HG03139 (cell line): Measurements from ENCODE around the gene CYBC1.
"Not testable (repeated sequence)": the region's sequence is repeated elsewhere in the genome, so short reads cannot be mapped to it uniquely, and the experiment has no call there.

Source experiments
- ATAC-seq: cut with Tn5 transposase; IDR thresholded peaks from one replicate; pipeline ENCODE4 v1.9.1; 2021; ENCODE audit not compliant: unreplicated experiment

Gene CYBC1

DNA sequence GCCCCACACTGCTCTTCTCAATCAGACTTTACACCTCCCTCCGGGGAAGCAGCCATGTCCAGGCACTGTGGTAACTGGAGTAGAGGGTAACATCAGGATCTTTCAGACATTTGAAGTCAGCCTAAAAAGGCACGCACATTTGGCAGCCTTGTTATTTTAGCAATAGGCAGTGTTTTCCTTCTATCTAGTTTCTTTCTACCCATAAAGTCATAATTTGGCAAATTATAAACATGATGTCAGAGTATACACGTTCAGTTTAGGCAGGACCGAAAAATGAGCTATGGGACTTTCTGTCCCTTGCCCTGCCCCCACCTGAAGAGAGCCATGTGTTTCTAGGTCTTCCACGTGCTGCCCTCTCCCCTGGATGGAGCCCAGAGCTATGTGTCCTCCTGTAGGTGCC lies 29.1 kb upstream of the CYBC1 start:
- no peak for ATAC-seq

GRCh38 chr17:82477934-82478333 lies 27.4 kb upstream of the CYBC1 start:
- ATAC-seq = no peak

- no peak for ATAC-seq
Measured at GRCh38 chr17:82475458-82475857, 24.9 kb upstream of the CYBC1 start.

- no peak for ATAC-seq
Measured at GRCh38 chr17:82474223-82475010, 23.9 kb upstream of the CYBC1 start.

GRCh38 chr17:82470065-82470464 lies 19.5 kb upstream of the CYBC1 start:
- no peak for ATAC-seq

GRCh38 chr17:82468692-82469091 lies 18.1 kb upstream of the CYBC1 start:
- ATAC-seq = no peak

DNA sequence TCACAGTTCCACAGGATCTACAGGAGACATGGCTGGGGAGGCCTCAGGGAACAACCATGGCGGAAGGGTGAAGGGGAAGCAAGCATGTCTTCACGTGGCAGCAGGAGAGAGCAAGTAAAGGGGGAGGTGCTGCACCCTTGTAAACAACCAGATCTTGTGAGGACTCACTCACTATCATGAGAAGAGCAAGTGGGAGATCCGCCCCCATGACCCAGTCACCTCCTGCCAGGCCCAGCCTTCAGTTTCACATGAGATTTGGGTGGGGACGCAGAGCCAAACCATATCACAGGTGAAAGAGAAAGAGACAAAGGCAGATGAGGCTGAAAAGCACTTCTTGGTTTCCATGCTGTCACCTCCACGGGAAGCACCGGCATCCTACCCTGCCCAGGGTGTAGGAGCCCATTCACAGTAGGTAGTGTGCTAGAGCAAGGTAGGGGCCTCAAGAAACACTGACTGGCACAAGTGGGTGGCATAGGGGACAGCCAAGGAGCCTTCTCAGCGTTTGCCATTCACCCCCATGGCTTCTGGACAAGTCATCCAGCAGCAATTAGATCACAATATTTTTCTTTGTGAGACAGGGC lies 14.6 kb upstream of the CYBC1 start:
- ATAC-seq = no peak

DNA sequence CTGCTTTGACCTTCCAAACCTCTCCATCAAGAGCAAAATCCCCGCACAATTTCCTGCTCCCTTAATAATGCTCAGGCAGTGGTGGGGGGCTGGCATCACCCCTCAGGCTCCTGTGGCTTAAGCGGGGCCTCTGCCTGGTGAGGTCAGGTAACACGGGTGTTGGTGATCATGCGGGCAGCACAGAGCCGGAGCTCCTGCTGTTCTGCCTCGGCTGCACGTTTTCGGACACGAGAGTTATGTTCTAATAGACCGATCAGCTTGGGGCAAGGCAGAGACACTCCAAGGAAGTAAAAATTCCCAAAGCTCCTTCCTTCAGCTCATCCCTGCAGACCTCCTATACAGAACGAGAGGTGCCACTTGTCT lies 14.0 kb upstream of the CYBC1 start:
- ATAC-seq = no peak

GRCh38 chr17:82463925-82464566 lies 13.5 kb upstream of the CYBC1 start:
- ATAC-seq = no peak

DNA sequence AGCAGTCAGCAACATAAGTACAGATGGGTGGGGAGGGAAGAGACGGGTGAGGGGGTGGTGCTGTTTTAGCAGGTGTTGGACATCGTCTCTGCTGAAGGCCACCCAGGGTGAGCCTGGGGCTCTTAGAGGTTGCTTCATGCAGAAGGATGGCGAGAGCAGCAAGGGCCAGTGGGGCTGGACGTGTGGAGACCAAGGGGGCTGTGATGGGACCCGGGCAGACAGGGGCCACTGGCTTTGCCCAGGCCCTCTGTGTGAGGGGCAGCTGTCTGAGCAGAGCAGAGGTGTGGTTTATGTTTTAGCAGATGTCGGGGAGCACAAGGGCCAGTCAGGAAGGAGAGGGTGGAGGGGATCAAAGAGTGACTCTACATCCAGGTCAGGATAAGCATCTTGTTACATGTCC lies 12.8 kb upstream of the CYBC1 start:
- ATAC-seq = no peak

DNA sequence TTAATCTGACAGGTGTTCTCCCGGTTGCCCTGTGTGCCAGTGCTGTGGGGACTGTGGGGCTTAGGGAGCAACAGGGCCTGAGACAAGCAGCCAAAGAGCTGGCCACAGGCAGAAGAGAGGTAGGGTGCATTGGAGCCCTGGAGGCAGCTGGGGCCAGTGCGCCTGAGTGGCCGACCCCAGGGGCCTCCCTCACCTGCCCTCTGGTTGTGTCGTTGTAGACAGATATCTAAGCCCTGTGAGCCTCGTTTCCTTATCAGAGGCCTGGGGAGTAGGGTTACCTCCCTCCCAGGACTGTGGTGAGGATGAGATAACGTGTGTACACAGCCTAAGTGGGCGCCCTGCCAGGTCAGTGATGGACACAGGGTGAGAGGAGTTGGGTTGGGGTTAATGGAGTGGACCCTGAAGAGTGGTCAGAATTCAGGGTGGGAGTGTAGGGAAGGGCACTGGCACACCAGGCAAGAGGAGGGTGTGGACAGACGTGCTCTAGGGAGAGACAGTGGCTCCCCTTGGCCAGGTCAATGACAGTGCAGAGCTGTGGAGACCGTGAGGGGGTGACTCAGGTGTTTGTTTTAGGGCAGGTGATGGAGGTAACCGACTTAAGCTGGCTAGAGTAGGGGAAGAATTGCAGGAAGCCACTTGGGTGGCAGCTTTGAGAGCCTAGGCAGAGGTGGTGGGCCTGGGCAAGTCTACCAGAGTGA lies 11.4 kb upstream of the CYBC1 start:
- ATAC-seq = no peak

GRCh38 chr17:82459936-82460335 lies 9.4 kb upstream of the CYBC1 start:
- not testable (repeated sequence) for ATAC-seq

GRCh38 chr17:82458885-82459424 lies 8.4 kb upstream of the CYBC1 start:
- ATAC-seq = no peak

DNA sequence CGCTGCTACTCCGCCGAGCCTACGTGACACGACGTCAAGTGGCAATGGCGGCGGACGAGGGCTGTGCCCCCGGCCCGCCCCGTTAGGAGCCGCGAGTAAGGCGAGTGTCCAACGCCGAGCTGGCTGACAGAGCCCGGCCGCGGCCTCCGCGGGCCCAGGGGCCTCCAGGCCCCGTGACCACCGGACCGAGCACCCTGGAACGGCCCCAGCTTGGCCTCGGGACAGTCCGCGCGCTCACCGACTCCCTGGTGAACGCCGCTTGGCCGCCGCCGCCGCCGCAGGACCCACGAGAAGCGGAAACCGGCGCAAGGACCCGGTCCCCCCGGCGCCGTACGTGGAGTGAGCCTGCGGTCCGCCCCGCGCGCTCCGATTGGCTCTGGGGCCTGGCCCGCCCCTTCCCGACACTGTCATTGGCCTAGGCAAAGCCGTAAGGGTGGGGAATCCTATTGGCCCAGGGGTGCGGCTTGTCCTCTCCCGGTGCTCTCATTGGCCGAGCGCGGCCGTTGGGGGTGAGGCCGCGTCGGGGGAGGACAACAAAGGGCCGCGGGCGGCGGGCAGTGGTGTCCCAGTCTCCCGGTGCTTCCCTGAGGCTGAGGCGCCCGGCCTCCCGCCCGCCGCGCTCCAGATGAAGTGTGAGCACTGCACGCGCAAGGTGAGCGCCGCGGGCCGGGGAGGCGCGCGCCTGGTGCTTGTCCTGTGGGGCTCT lies 7.8 kb upstream of the CYBC1 start, which contains the start of gene NARF:
NARF (plus strand) TSS at position 563 of the 706 bp plus-strand sequence; CDS start at position 626, 63 bp downstream.
- peak; percentile 94 for ATAC-seq

GRCh38 chr17:82457929-82458178 lies 7.3 kb upstream of the CYBC1 start:
- ATAC-seq = no peak

GRCh38 chr17:82457073-82457928 lies 6.7 kb upstream of the CYBC1 start:
- no peak for ATAC-seq

DNA sequence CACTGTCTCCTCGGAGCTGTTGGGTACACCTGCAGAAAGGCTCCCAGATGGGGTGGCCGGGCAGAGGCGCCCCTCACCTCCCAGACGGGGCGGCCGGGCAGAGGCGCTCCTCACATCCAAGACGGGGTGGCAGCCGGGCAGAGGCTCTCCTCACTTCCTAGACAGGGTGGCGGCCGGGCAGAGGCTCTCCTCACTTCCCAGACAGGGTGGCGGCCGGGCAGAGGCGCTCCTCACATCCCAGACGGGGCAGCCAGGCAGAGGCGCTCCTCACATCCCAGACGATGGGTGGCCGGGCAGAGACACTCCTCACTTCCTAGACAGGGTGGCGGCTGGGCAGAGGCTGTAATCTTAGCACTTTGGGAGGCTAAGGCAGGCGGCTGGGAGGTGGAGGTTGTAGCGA lies 3.2 kb upstream of the CYBC1 start:
- not testable (repeated sequence) for ATAC-seq

GRCh38 chr17:82453151-82453550 lies 2.6 kb upstream of the CYBC1 start:
- ATAC-seq = not testable (repeated sequence)

GRCh38 chr17:82452162-82452561 lies 1.6 kb upstream of the CYBC1 start:
- no peak for ATAC-seq

DNA sequence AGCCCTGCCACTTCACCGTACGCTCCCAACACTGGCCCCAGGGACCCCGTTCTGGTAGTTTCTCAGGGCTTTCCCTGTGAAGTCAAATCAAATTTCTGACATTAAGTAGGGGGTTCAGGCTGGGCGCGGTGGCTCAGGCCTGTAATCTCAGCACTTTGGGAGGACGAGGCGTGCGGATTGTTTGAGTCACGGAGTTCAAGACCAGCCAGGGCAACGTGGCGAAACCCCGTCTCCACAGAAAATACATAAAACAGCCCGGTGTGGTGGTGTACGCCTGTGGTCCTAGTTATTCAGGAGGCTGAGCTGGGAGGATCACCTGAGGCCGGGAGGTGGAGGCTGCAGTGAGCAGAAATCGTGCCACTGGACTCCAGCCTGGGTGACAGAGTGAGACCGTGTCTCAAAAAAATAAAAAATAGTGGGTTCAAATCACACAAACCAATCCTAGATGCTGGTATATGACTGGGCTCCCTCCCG lies 632 bp downstream of the CYBC1 start:
- ATAC-seq = no peak
